Testis (tissue), 3 donors: ENCODE measurements around the gene PITX3. TPM values are rescaled to one million over a fixed set of nuclear protein-coding genes. Genes with fewer than 3 reads are reported as not detected.

Experiments used
- DNase-seq: peaks from one replicate; pipeline ENCODE4 v3.0.0-alpha.2; 2019
- H3K27ac ChIP-seq, 2 donors: fragments of 200-600 bp; sonication (generic); one replicate each; pipeline ENCODE4 v1.5.1; 2019
- H3K27me3 ChIP-seq: fragments of 200-600 bp; sonication (generic); one replicate; pipeline ENCODE4 v1.5.1; 2019
- H3K36me3 ChIP-seq: fragments of 200-600 bp; sonication (generic); one replicate; pipeline ENCODE4 v1.5.1; 2017; ENCODE audit warnings: low read depth; ENCODE audit errors: missing control alignments
- H3K4me1 ChIP-seq: fragments of 200-600 bp; sonication (generic); one replicate; pipeline ENCODE4 v1.5.1; 2019
- H3K4me3 ChIP-seq, 2 donors: fragments of 200-600 bp; sonication (generic); one replicate each; pipeline ENCODE4 v1.5.1; 2017 to 2019
- H3K9me3 ChIP-seq: fragments of 200-600 bp; sonication (generic); one replicate; pipeline ENCODE4 v1.5.1; 2017
- CTCF ChIP-seq, 3 experiments: fragments of 450-650 bp in 2 of 3; fragments of 200-600 bp in 1 of 3; sonication (generic) in 1 of 3; IDR thresholded peaks; one replicate each; pipeline ENCODE4 v1.5.1; 2016 to 2019; ENCODE audit warnings: antibody characterized with exemption in 3 of 3, mild to moderate bottlenecking in 2 of 3, moderate library complexity in 1 of 3
- POLR2A ChIP-seq: fragments of 450-650 bp; IDR thresholded peaks from one replicate; pipeline ENCODE4 v1.6.1; 2017; ENCODE audit warnings: antibody characterized with exemption, mild to moderate bottlenecking, moderate library complexity
- WGBS, 2 donors: methylation state at CpG; one replicate each; pipeline ENCODE4 v1.1.5; 2018; 5-methylcytosine and 5-hydroxymethylcytosine counted together
- intact Hi-C: fragments of 100-400 bp; cut with DNase I; formaldehyde crosslinking; loops from one replicate; pipeline ENCODE4 v1.15.1; 2023; ENCODE audit warnings: low total_unique reads
- polyA plus RNA-seq: library from polyadenylated mRNA; stranded (reverse); fragments of 350-450 nt; fragmentation: Illumina TruSeq; extraction: RNeasy Lipid Tissue Mini Kit (QIAGEN cat#74804); gene quantifications from one replicate; pipeline ENCODE4 v1.2.3, GENCODE V29; 2014; ENCODE audit warnings: low read depth, low replicate concordance; ENCODE audit not compliant: insufficient read depth
- total RNA-seq, 2 donors: library from RNA; depleted of rRNA; stranded (reverse); fragments of >200 nt; gene quantifications; one replicate each; pipeline ENCODE4 v1.2.3, GENCODE V29; 2016

The PITX3 gene
- total and polyA plus RNA-seq, 3 donors from 2014 or later: 0.55 to 0.74 (median 0.69) TPM

DNA sequence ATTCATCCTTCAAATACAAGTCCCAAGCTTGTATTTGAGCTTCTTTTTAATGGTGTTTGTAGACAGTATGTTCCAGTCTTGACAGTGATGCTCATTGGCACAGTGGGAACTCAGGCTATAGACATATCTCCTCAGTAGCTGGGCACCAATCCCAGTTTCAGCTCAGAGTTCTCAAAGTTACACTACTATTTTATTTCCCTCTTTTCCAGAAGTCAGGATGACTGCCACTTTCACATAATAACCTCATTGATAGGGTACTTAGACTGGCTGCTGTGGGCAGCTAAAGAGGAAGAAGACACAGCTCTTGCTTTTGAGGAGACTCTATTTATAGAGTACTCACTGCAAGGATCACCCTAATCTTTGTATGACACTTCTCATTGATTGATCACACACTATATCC lies 6.4 kb upstream of the PITX3 start:
- H3K4me3 ChIP-seq: no peak overlapping the region
- H3K4me1 ChIP-seq: peaks cover 31% of the 10 kb centered on the region
- H3K27ac ChIP-seq: no peak overlapping the region
- H3K27me3 ChIP-seq: no peaks in the 10 kb centered on the region
- no peaks in the 10 kb centered on the region for H3K9me3 ChIP-seq
- H3K36me3 ChIP-seq: no peaks in the 10 kb centered on the region
- DNase-seq: no peak
- intact Hi-C loops: no loop called here
- TF ChIP-seq POLR2A: no peak
- no peak for TF ChIP-seq CTCF (IDR thresholded peaks at IDR 0.05)

DNA sequence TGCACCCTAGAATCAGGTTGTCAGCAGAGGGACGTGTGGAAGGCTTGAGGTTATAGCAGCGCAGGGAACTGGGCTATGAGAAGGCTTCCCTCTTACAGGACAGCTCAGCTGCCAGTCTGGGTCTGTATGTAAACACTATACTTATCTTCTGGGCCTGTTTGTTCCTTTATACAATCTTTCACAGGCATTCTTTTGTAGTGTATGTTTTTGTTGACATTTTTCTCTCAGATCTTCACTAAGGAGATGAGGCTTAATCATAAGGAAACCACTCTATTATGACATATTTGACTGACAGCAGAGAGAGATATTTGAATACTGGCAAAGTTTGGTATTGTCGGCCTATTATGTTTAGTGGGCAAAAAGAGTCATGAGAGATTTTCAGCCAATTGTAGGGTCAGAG lies 4.9 kb upstream of the PITX3 start:
- peaks cover 35% of the 10 kb centered on the region for H3K4me1 ChIP-seq
- peak overlapping the region; percentile 86 to 96 for H3K27ac ChIP-seq
- H3K27me3 ChIP-seq: no peaks in the 10 kb centered on the region
- no peaks in the 10 kb centered on the region for H3K36me3 ChIP-seq
- no peak for DNase-seq
- WGBS, 2 donors: 7 to 12% methylated on average over 3 of the region's 3 CpGs
- peak overlapping the region; percentile 71 to 95 for H3K4me3 ChIP-seq
- no peaks in the 10 kb centered on the region for H3K9me3 ChIP-seq
- intact Hi-C loops: no loop called here
- TF ChIP-seq POLR2A (no peak), CTCF (IDR thresholded peaks at IDR 0.05) (no peak)

DNA sequence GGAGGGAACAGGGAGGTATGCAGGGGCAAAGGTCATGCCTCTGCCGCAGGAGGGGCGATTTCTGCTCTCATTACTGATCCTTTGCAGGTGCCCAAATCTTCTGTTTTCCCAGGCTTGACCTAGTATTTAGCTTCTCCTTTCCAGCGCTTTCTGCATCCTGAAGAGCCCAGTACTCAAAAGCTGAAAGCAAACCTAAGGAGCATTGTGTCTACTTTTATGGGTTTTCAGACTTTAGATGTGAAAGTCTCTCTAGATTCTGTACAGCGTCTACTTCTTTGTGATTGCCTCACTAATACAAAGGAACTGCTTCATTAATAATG lies 4.6 kb upstream of the PITX3 start:
- Histone ChIP-seq H3K4me1 (peaks cover 39% of the 10 kb centered on the region), H3K27me3 (no peaks in the 10 kb centered on the region), H3K36me3 (no peaks in the 10 kb centered on the region), H3K4me3 (peak overlapping the region; percentile 71 to 95), H3K9me3 (no peaks in the 10 kb centered on the region), H3K27ac (peak overlapping the region; percentile 86 to 96)
- WGBS, 2 donors: 0 to 1% methylated on average over 4 of the region's 4 CpGs
- intact Hi-C loops: no loop called here
- no peak for DNase-seq
- no peak for TF ChIP-seq POLR2A
- no peak for TF ChIP-seq CTCF (IDR thresholded peaks at IDR 0.05)

- Histone ChIP-seq H3K27me3 (no peaks in the 10 kb centered on the region), H3K4me3 (peak within 1 kb of the TSS; percentile 71 to 95), H3K4me1 (peaks cover 45% of the 10 kb centered on the region), H3K27ac (peak within 1 kb of the TSS; percentile 86 to 96), H3K36me3 (no peaks in the 10 kb centered on the region), H3K9me3 (no peaks in the 10 kb centered on the region)
- intact Hi-C loops: no loop called here
- 0 to 1% methylated on average over 35 to 47 of the region's 47 CpGs for WGBS, 2 donors
- TF ChIP-seq POLR2A: peak; percentile 60
- no peak for TF ChIP-seq CTCF (IDR thresholded peaks at IDR 0.05)
- peak; percentile 98 for DNase-seq
Observed at GRCh38 chr10:102245082-102245931, 4.0 kb upstream of the PITX3 start, which contains the start of gene GBF1. TSS of gene GBF1 (plus strand) at chr10:102245532. CDS start at chr10:102258939, 13,407 bp downstream.

- no peaks in the 10 kb centered on the region for H3K36me3 ChIP-seq
- H3K27me3 ChIP-seq: no peaks in the 10 kb centered on the region
- H3K4me1 ChIP-seq: peaks cover 45% of the 10 kb centered on the region
- WGBS, 2 donors: 90 to 91% methylated on average over 2 of the region's 2 CpGs
- no peak for DNase-seq
- intact Hi-C loops: no loop called here
- no peaks in the 10 kb centered on the region for H3K9me3 ChIP-seq
- H3K4me3 ChIP-seq: no peak overlapping the region
- H3K27ac ChIP-seq: no peak overlapping the region
- TF ChIP-seq POLR2A (no peak), CTCF (IDR thresholded peaks at IDR 0.05) (no peak)
Observed at GRCh38 chr10:102243309-102243708, 2.0 kb upstream of the PITX3 start.
